H1 (cell line): ENCODE results near the gene EBF3. TPM values are rescaled to one million over a fixed set of nuclear protein-coding genes. Genes with fewer than 3 reads are reported as not detected.

Source experiments
- CTCF ChIA-PET: fragments of 300-600 bp; sonication (Branson Sonifier 250); formaldehyde crosslinking; loops from one replicate; lab custom pipeline; 2021; ENCODE audit not compliant: partially characterized antibody; lab: Charles Lee
- POLR2A ChIA-PET: fragments of 300-600 bp; sonication (Branson Sonifier 250); formaldehyde crosslinking; loops from one replicate; lab custom pipeline; 2021; ENCODE audit warnings: inconsistent platforms; ENCODE audit not compliant: partially characterized antibody; lab: Charles Lee
- DNase-seq, 2 experiments: peaks; one replicate each; pipeline versions ENCODE4 v3.0.0 to v3.0.0-alpha.2; 2010 to 2022; ENCODE audit warnings: low spot score in 2 of 2, low read depth in 1 of 2, mixed read lengths in 1 of 2
- FAIRE-seq: peaks from 2 replicates; lab custom pipeline; 2011; peaks lifted over from hg19 to GRCh38; lab: Jason Lieb, UNC
- H2AFZ ChIP-seq: 2 replicates; pipeline ENCODE4 v1.8.1; 2012; ENCODE audit warnings: low read length, inconsistent platforms
- H2AK5ac ChIP-seq: 2 replicates; pipeline ENCODE4 v1.6.1; 2013; ENCODE audit warnings: low read depth, low read length
- H2BK120ac ChIP-seq: replicated peaks from 2 replicates; pipeline ENCODE3; 2013; ENCODE audit warnings: low read depth, low read length, inconsistent platforms
- H2BK12ac ChIP-seq: 2 replicates; pipeline ENCODE4 v1.6.1; 2013; ENCODE audit warnings: low read depth, low read length
- H2BK15ac ChIP-seq: 2 replicates; pipeline ENCODE4 v1.6.1; 2013; ENCODE audit warnings: low read length
- H2BK20ac ChIP-seq: 2 replicates; pipeline ENCODE4 v1.6.1; 2013; ENCODE audit warnings: low read length
- H2BK5ac ChIP-seq: 2 replicates; pipeline ENCODE4 v1.6.1; 2013; ENCODE audit warnings: low read depth, low read length
- H3K14ac ChIP-seq: 2 replicates; pipeline ENCODE4 v1.6.1; 2013; ENCODE audit warnings: inconsistent platforms; ENCODE audit not compliant: insufficient read length
- H3K18ac ChIP-seq: 2 replicates; pipeline ENCODE4 v1.6.1; 2013; ENCODE audit warnings: low read length; ENCODE audit errors: extremely low read depth
- H3K23ac ChIP-seq: 2 replicates; pipeline ENCODE4 v1.6.1; 2013; ENCODE audit warnings: inconsistent platforms; ENCODE audit not compliant: insufficient read length
- H3K23me2 ChIP-seq: 2 replicates; pipeline ENCODE4 v1.6.1; 2013; ENCODE audit warnings: low read depth, low read length
- H3K27ac ChIP-seq: 2 replicates; pipeline ENCODE4 v1.6.1; 2011; ENCODE audit warnings: low read depth, low read length, inconsistent platforms
- H3K27me3 ChIP-seq, 4 experiments: replicated peaks in 1 of 4; 1 replicate in 1 of 4; 2 replicates in 3 of 4; pipeline versions ENCODE4 v1.6.1 to v1.8.1; 2011 to 2013; ENCODE audit warnings: low read length in 3 of 4, mild to moderate bottlenecking in 3 of 4, inconsistent platforms in 2 of 4, mixed read lengths in 2 of 4, moderate library complexity in 1 of 4; ENCODE audit not compliant: control insufficient read depth in 3 of 4, insufficient read depth in 3 of 4; ENCODE audit errors: extremely low read depth in 1 of 4
- H3K36me3 ChIP-seq, 4 experiments: 2 replicates each; pipeline versions ENCODE4 v1.6.1 to v1.8.1; 2011 to 2013; ENCODE audit warnings: mild to moderate bottlenecking in 4 of 4, low read length in 3 of 4, moderate library complexity in 2 of 4, control low read depth in 1 of 4, inconsistent platforms in 1 of 4; ENCODE audit not compliant: insufficient read depth in 4 of 4, control insufficient read depth in 2 of 4
- H3K4ac ChIP-seq: replicated peaks from 2 replicates; pipeline ENCODE3; 2013; ENCODE audit warnings: low read length, low read depth, mixed read lengths, inconsistent platforms; ENCODE audit not compliant: insufficient read length
- H3K4me1 ChIP-seq, 4 experiments: replicated peaks in 1 of 4; 1 replicate in 1 of 4; 2 replicates in 3 of 4; pipeline versions ENCODE4 v1.6.1 to v1.8.1; 2011 to 2013; ENCODE audit warnings: low read length in 3 of 4, inconsistent platforms in 2 of 4, mixed read lengths in 1 of 4; ENCODE audit not compliant: insufficient read depth in 4 of 4, control insufficient read depth in 3 of 4
- H3K4me2 ChIP-seq, 2 experiments: 2 replicates each; pipeline versions ENCODE4 v1.6.1 to v1.8.1; 2011 to 2013; ENCODE audit warnings: low read depth in 2 of 2, low read length in 2 of 2, control low read depth in 1 of 2, inconsistent platforms in 1 of 2, mild to moderate bottlenecking in 1 of 2; ENCODE audit not compliant: insufficient read depth in 1 of 2
- H3K4me3 ChIP-seq, 4 experiments: fragments of 200-600, 300-600 bp in 1 of 4; sonication (generic), shearing (Covaris generic), sonication (Bioruptor Twin) in 1 of 4; 2 replicates each; pipeline versions ENCODE4 v1.5.1 to v1.8.1; 2011 to 2016; ENCODE audit warnings: low read length in 4 of 4, low read depth in 3 of 4, control low read depth in 2 of 4, inconsistent platforms in 2 of 4, mild to moderate bottlenecking in 2 of 4, mixed read lengths in 1 of 4, moderate library complexity in 1 of 4; ENCODE audit not compliant: insufficient read depth in 2 of 4; ENCODE audit errors: extremely low read depth in 1 of 4
- H3K56ac ChIP-seq: replicated peaks from 2 replicates; pipeline ENCODE3; 2013; ENCODE audit warnings: low read depth, mild to moderate bottlenecking, mixed read lengths, low read length, inconsistent platforms; ENCODE audit not compliant: insufficient read length
- H3K79me1 ChIP-seq: 2 replicates; pipeline ENCODE4 v1.6.1; 2013; ENCODE audit warnings: low read depth, low read length, control low read depth
- H3K79me2 ChIP-seq, 2 experiments: 2 replicates each; pipeline versions ENCODE4 v1.6.1 to v1.8.1; 2012 to 2013; ENCODE audit warnings: low read length in 2 of 2, mild to moderate bottlenecking in 2 of 2, inconsistent platforms in 1 of 2; ENCODE audit not compliant: insufficient read depth in 2 of 2, control insufficient read depth in 1 of 2
- H3K9ac ChIP-seq, 4 experiments: replicated peaks in 1 of 4; 1 replicate in 1 of 4; 2 replicates in 3 of 4; pipeline versions ENCODE4 v1.6.1 to v1.8.1; 2011 to 2013; ENCODE audit warnings: low read depth in 3 of 4, low read length in 3 of 4, control low read depth in 2 of 4, mild to moderate bottlenecking in 2 of 4, moderate library complexity in 2 of 4, inconsistent platforms in 1 of 4; ENCODE audit errors: extremely low read depth in 1 of 4
- H3K9me3 ChIP-seq, 2 experiments: 2 replicates each; pipeline versions ENCODE4 v1.6.1 to v1.8.1; 2012 to 2013; ENCODE audit warnings: mild to moderate bottlenecking in 2 of 2, moderate library complexity in 2 of 2, control low read depth in 1 of 2, inconsistent platforms in 1 of 2, low read depth in 1 of 2, low read length in 1 of 2, mixed read lengths in 1 of 2; ENCODE audit not compliant: insufficient read depth in 2 of 2
- H4K20me1 ChIP-seq, 2 experiments: replicated peaks in 1 of 2; 2 replicates each; pipeline versions ENCODE3 to v1.8.1; 2011 to 2013; ENCODE audit warnings: inconsistent platforms in 2 of 2, low read length in 2 of 2, mild to moderate bottlenecking in 1 of 2; ENCODE audit not compliant: insufficient read depth in 2 of 2, control insufficient read depth in 1 of 2
- H4K5ac ChIP-seq: 2 replicates; pipeline ENCODE4 v1.6.1; 2013; ENCODE audit warnings: low read length, low read depth, mixed read lengths, inconsistent platforms; ENCODE audit not compliant: insufficient read length
- H4K8ac ChIP-seq: 2 replicates; pipeline ENCODE4 v1.8.0; 2013; ENCODE audit warnings: mild to moderate bottlenecking, moderate library complexity, low read length, inconsistent platforms; ENCODE audit not compliant: insufficient read depth; ENCODE audit errors: extremely low read depth
- H4K91ac ChIP-seq: replicated peaks from 2 replicates; pipeline ENCODE3; 2013; ENCODE audit warnings: low read length, mixed read lengths, inconsistent platforms; ENCODE audit not compliant: insufficient read length
- POLR2A ChIP-seq, 2 experiments: IDR thresholded peaks; 1 replicate in 1 of 2; 2 replicates in 1 of 2; pipeline ENCODE4 v1.6.1; 2011; ENCODE audit warnings: low read depth in 2 of 2, low read length in 2 of 2, mild to moderate bottlenecking in 2 of 2; ENCODE audit errors: control extremely low read depth in 1 of 2
- WGBS, 2 experiments: shearing (Covaris generic) in 1 of 2; methylation state at CpG; one replicate each; pipeline versions ENCODE4 v1.1.6 to v1.1.7; 2013 to 2015; ENCODE audit warnings: low lambda C conversion rate in 2 of 2, mixed read lengths in 2 of 2, inconsistent platforms in 1 of 2, low coverage in 1 of 2, missing lambda C conversion rate in 1 of 2; ENCODE audit not compliant: insufficient replicate concordance in 2 of 2, insufficient coverage in 1 of 2, insufficient read length in 1 of 2; ENCODE audit errors: extremely low coverage in 1 of 2, missing lambda C conversion rate in 1 of 2; 5-methylcytosine and 5-hydroxymethylcytosine counted together
- polyA plus RNA-seq, 7 experiments: library from polyadenylated mRNA; depleted of rRNA in 3 of 7; stranded (reverse) in 5 of 7; unstranded in 2 of 7; fragments of >200 nt in 5 of 7; fragments of 200-250 nt in 2 of 7; gene quantifications; 1 replicate in 5 of 7; 2 replicates in 1 of 7; 4 replicates in 1 of 7; pipeline versions ENCODE4 v1.2.1 to v1.2.3, GENCODE V29; 2011 to 2013; ENCODE audit warnings: missing spikeins in 2 of 7, mixed read lengths in 2 of 7
- total RNA-seq: library from RNA; stranded (reverse); fragmentation: NEBNext Ultra II Directional; extraction: Animal tissue kit (Norgen Biotek cat#: 25700); gene quantifications from 2 replicates; pipeline ENCODE4 v1.2.1, GENCODE V29; 2021

The EBF3 gene
- total and polyA plus RNA-seq, 2 of the 8 experiments (the other 6 are each of a cell fraction or from before 2014, with no cell fraction given): 0.08 to 0.26 TPM

DNA sequence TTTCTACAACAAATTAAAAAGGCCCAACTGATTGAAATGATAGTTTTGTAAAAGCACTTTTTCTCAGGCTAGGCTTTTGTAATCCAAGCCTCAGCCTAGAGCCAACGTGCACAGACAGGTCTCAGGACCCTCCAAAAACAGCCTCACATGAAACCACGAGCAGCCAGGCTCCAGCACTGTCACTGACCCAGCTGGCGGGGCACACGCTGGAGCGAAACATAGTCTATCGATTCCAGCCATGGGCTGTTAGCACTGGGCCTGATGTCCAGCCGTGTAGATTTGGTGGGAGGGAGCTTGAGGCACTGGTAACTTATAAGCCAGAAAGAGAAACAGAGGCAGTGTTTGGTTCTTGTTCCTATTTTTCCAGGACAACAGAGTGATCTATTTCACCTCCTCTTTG lies 104.5 kb downstream of the EBF3 start:
- H3K4ac ChIP-seq: no peak overlapping the region
- no peak overlapping the region for H2BK15ac ChIP-seq
- no peak overlapping the region for H3K27ac ChIP-seq
- FAIRE-seq (no peak), DNase-seq (no peak)
- H2BK120ac ChIP-seq: no peak overlapping the region
- H2AFZ ChIP-seq: no peak overlapping the region
- H3K14ac ChIP-seq: no peak overlapping the region
- H3K36me3 ChIP-seq: no peaks in the 10 kb centered on the region
- WGBS, 2 experiments: 87% methylated on average over 7 of the region's 7 CpGs; no CpG with 5 or more reads in 1 of the 2 experiments
- H3K27me3 ChIP-seq: 0 out of 7 replicates have a peak, but pooled peaks cover 0 to 2% (median 0%) of the 10 kb centered on the region in 4 experiments
- H2AK5ac ChIP-seq: no peak overlapping the region
- H3K9me3 ChIP-seq: peaks cover 0 to 3% of the 10 kb centered on the region in 2 experiments; a peak in 1 of 4 replicates
- no peaks in the 10 kb centered on the region for H3K79me2 ChIP-seq
- H3K56ac ChIP-seq: no peak overlapping the region
- no peak overlapping the region for H3K9ac ChIP-seq
- no peak overlapping the region for H3K23ac ChIP-seq
- no peak overlapping the region for H2BK12ac ChIP-seq
- no peaks in the 10 kb centered on the region for H3K23me2 ChIP-seq
- no peak overlapping the region for H2BK20ac ChIP-seq
- H3K79me1 ChIP-seq: no peaks in the 10 kb centered on the region
- no peak overlapping the region for H2BK5ac ChIP-seq
- no peak overlapping the region for H3K18ac ChIP-seq
- H3K4me3 ChIP-seq: no peak overlapping the region
- no peak overlapping the region for H4K91ac ChIP-seq
- CTCF ChIA-PET: interaction anchor here (0.8 kb wide), 1 partner anchor 197 kb away, joined by 3 read pairs; no protein-coding TSS in a partner anchor
- H4K8ac ChIP-seq: no peak overlapping the region
- no peak overlapping the region for H4K5ac ChIP-seq
- peaks cover 0 to 7% (median 3%) of the 10 kb centered on the region in 4 experiments; a peak in 3 of 7 replicates for H3K4me1 ChIP-seq
- no peak overlapping the region for H3K4me2 ChIP-seq
- no peaks in the 10 kb centered on the region for H4K20me1 ChIP-seq
- TF ChIP-seq POLR2A (IDR thresholded peaks at IDR 0.05; ENCODE audit: control extremely low read depth in 1 of 2, low read depth in 2 of 2, low read length in 2 of 2): no peak
- POLR2A ChIA-PET: no interaction called here
